ENCODE measurements around the gene SIX3. TPM values are rescaled to one million over a fixed set of nuclear protein-coding genes. Genes with fewer than 3 reads are reported as not detected.

The SIX3 gene
- total RNA-seq, 1 experiment from 2014 or later, result not detected

GRCh38 chr2:44950646-44951045, 9.1 kb downstream of the SIX3 start:
- Mint-ChIP-seq H3K36me3 (ENCODE audit: insufficient read depth, unreplicated experiment) (no peaks in the 10 kb centered on the region), H3K9me3 (ENCODE audit: unreplicated experiment) (no peaks in the 10 kb centered on the region), H3K27me3 (ENCODE audit: insufficient read depth, unreplicated experiment) (peaks cover 47% of the 10 kb centered on the region), H3K4me1 (ENCODE audit: insufficient read depth, unreplicated experiment) (peaks cover 5% of the 10 kb centered on the region), H3K4me3 (ENCODE audit: unreplicated experiment) (no peak overlapping the region), H3K27ac (ENCODE audit: low read depth, unreplicated experiment) (no peak overlapping the region)
- TF ChIP-seq CTCF (IDR thresholded peaks at IDR 0.05; ENCODE audit: unreplicated experiment), result no peak
- ChIA-PET CTCF (interaction anchor here (1.1 to 9.2 kb wide), 2 partner anchors 471 to 559 kb away, joined by 4 to 206 read pairs; no protein-coding TSS in a partner anchor), POLR2A (no interaction called here)
- BruUV-seq (replicated peaks), result no TSS peak
- intact Hi-C loops (cut with micrococcal nuclease), result loop anchor here (1.0 kb wide), 1 partner anchor 471 kb away; no protein-coding TSS in a partner anchor
- DNase-seq (ENCODE audit: unreplicated experiment), result no peak

GRCh38 chr2:44951124-44951523, 9.6 kb downstream of the SIX3 start:
- peaks cover 5% of the 10 kb centered on the region for H3K4me1 Mint-ChIP-seq (ENCODE audit: insufficient read depth, unreplicated experiment)
- H3K27me3 Mint-ChIP-seq (ENCODE audit: insufficient read depth, unreplicated experiment), result peaks cover 42% of the 10 kb centered on the region

GRCh38 chr2:44951714-44952113, 10.2 kb downstream of the SIX3 start:
- no peak for TF ChIP-seq CTCF (IDR thresholded peaks at IDR 0.05; ENCODE audit: unreplicated experiment)
- DNase-seq (ENCODE audit: unreplicated experiment), result no peak
- no peaks in the 10 kb centered on the region for H3K36me3 Mint-ChIP-seq (ENCODE audit: insufficient read depth, unreplicated experiment)
- intact Hi-C loops (cut with micrococcal nuclease), result loop anchor here (1.0 kb wide), 1 partner anchor 472 kb away; no protein-coding TSS in a partner anchor
- H3K27me3 Mint-ChIP-seq (ENCODE audit: insufficient read depth, unreplicated experiment), result peaks cover 42% of the 10 kb centered on the region
- POLR2A ChIA-PET, result no interaction called here
- H3K9me3 Mint-ChIP-seq (ENCODE audit: unreplicated experiment), result no peaks in the 10 kb centered on the region
- CTCF ChIA-PET, result interaction anchor here (1.1 to 9.2 kb wide), 2 partner anchors 472 to 560 kb away, joined by 4 to 206 read pairs; no protein-coding TSS in a partner anchor
- H3K4me3 Mint-ChIP-seq (ENCODE audit: unreplicated experiment), result no peak overlapping the region
- BruUV-seq (replicated peaks), result no TSS peak
- H3K4me1 Mint-ChIP-seq (ENCODE audit: insufficient read depth, unreplicated experiment), result peaks cover 5% of the 10 kb centered on the region
- H3K27ac Mint-ChIP-seq (ENCODE audit: low read depth, unreplicated experiment), result no peak overlapping the region

More at GRCh38 chr2:44951124-44951523, 9.6 kb downstream of the SIX3 start:
- CTCF ChIA-PET, result interaction anchor here (1.1 to 9.2 kb wide), 2 partner anchors 472 to 559 kb away, joined by 4 to 206 read pairs; no protein-coding TSS in a partner anchor
- intact Hi-C loops (cut with micrococcal nuclease), result loop anchor here (1.0 kb wide), 1 partner anchor 472 kb away; no protein-coding TSS in a partner anchor
- H3K27ac Mint-ChIP-seq (ENCODE audit: low read depth, unreplicated experiment), result no peak overlapping the region
- no peaks in the 10 kb centered on the region for H3K9me3 Mint-ChIP-seq (ENCODE audit: unreplicated experiment)
- POLR2A ChIA-PET, result no interaction called here
- BruUV-seq (replicated peaks), result no TSS peak
- H3K36me3 Mint-ChIP-seq (ENCODE audit: insufficient read depth, unreplicated experiment), result no peaks in the 10 kb centered on the region
- no peak overlapping the region for H3K4me3 Mint-ChIP-seq (ENCODE audit: unreplicated experiment)
- DNase-seq (ENCODE audit: unreplicated experiment), result no peak
- no peak for TF ChIP-seq CTCF (IDR thresholded peaks at IDR 0.05; ENCODE audit: unreplicated experiment)

GRCh38 chr2:44952143-44952805, 10.8 kb downstream of the SIX3 start:
- H3K27me3 Mint-ChIP-seq (ENCODE audit: insufficient read depth, unreplicated experiment), result peaks cover 42% of the 10 kb centered on the region

More at GRCh38 chr2:44952143-44952805, 10.8 kb downstream of the SIX3 start:
- BruUV-seq (replicated peaks), result no TSS peak
- DNase-seq (ENCODE audit: unreplicated experiment), result no peak
- no peak overlapping the region for H3K27ac Mint-ChIP-seq (ENCODE audit: low read depth, unreplicated experiment)
- H3K9me3 Mint-ChIP-seq (ENCODE audit: unreplicated experiment), result no peaks in the 10 kb centered on the region
- peak; percentile 46 for TF ChIP-seq CTCF (IDR thresholded peaks at IDR 0.05; ENCODE audit: unreplicated experiment)
- H3K4me1 Mint-ChIP-seq (ENCODE audit: insufficient read depth, unreplicated experiment), result peaks cover 5% of the 10 kb centered on the region
- POLR2A ChIA-PET, result no interaction called here
- H3K36me3 Mint-ChIP-seq (ENCODE audit: insufficient read depth, unreplicated experiment), result no peaks in the 10 kb centered on the region
- no peak overlapping the region for H3K4me3 Mint-ChIP-seq (ENCODE audit: unreplicated experiment)
- intact Hi-C loops (cut with micrococcal nuclease), result no loop called here
- CTCF ChIA-PET, result interaction anchor here (0.7 to 9.2 kb wide), 3 partner anchors 473 to 561 kb away, joined by 3 to 206 read pairs (median 4); no protein-coding TSS in a partner anchor
